MCF 10A (cell line): ENCODE data around the gene TMOD1. TPM values are rescaled to one million over a fixed set of nuclear protein-coding genes. Genes with fewer than 3 reads are reported as not detected.

ENCODE experiments used
- BruUV-seq: library from RNA; stranded (reverse); fragments of 400-500 nt; replicated peaks from 2 replicates; lab custom pipeline; 2021; lab: Mats Ljungman, UMichigan
- CTCF ChIA-PET: fragments of 300-600 bp; sonication (Branson Sonifier 250); formaldehyde crosslinking; extraction: SDS; loops from one replicate; lab custom pipeline; 2021; ENCODE audit warnings: antibody characterized with exemption, inconsistent platforms; lab: Yijun Ruan, JAX
- POLR2A ChIA-PET: fragments of 300-600, 350-650 bp; sonication (Branson Sonifier 250); formaldehyde crosslinking; extraction: SDS; loops from one replicate; lab custom pipeline; 2020; ENCODE audit warnings: antibody characterized with exemption, inconsistent platforms; lab: Yijun Ruan, JAX
- DNase-seq: peaks from one replicate; pipeline ENCODE4 v3.0.0-alpha.2; 2018; ENCODE audit not compliant: unreplicated experiment
- H3K27ac Mint-ChIP-seq: one replicate; pipeline ENCODE4 v1.8.0; 2022; ENCODE audit warnings: mild to moderate bottlenecking, low read depth, mixed read lengths; ENCODE audit not compliant: unreplicated experiment
- H3K27me3 Mint-ChIP-seq: one replicate; pipeline ENCODE4 v1.8.0; 2022; ENCODE audit warnings: mixed read lengths; ENCODE audit not compliant: insufficient read depth, unreplicated experiment
- H3K36me3 Mint-ChIP-seq: one replicate; pipeline ENCODE4 v1.8.0; 2022; ENCODE audit warnings: mild to moderate bottlenecking, moderate library complexity, mixed read lengths; ENCODE audit not compliant: insufficient read depth, unreplicated experiment
- H3K4me1 Mint-ChIP-seq: one replicate; pipeline ENCODE4 v1.8.0; 2022; ENCODE audit warnings: mixed read lengths; ENCODE audit not compliant: insufficient read depth, unreplicated experiment
- H3K4me3 Mint-ChIP-seq: one replicate; pipeline ENCODE4 v1.8.0; 2022; ENCODE audit warnings: mild to moderate bottlenecking, moderate library complexity, mixed read lengths; ENCODE audit not compliant: unreplicated experiment
- H3K9me3 Mint-ChIP-seq: one replicate; pipeline ENCODE4 v1.8.0; 2022; ENCODE audit warnings: mixed read lengths; ENCODE audit not compliant: unreplicated experiment
- CTCF ChIP-seq: fragments of 200-600 bp; IDR thresholded peaks from one replicate; pipeline ENCODE4 v1.8.0; 2022; ENCODE audit warnings: antibody characterized with exemption, mild to moderate bottlenecking; ENCODE audit not compliant: unreplicated experiment
- intact Hi-C: fragments of 100-400 bp; cut with micrococcal nuclease; formaldehyde crosslinking; loops from 2 replicates; pipeline ENCODE4 v1.14.1; 2022
- total RNA-seq: library from RNA; stranded (reverse); gene quantifications from 2 replicates; pipeline ENCODE4 v1.2.3, GENCODE V29; 2022

TMOD1 gene
- total RNA-seq, 1 experiment from 2014 or later: 0.26 TPM

GRCh38 chr9:97629156-97629555 is 127.7 kb downstream of the TMOD1 start:
- Mint-ChIP-seq H3K4me3 (no peak overlapping the region), H3K36me3 (peaks cover 5% of the 10 kb centered on the region), H3K27me3 (no peaks in the 10 kb centered on the region), H3K4me1 (peaks cover 15% of the 10 kb centered on the region), H3K27ac (no peak overlapping the region), H3K9me3 (no peaks in the 10 kb centered on the region)
- TF ChIP-seq CTCF: no peak
- no peak for DNase-seq
- CTCF ChIA-PET: interaction anchor here (0.6 to 1.4 kb wide), 3 partner anchors 13 to 175 kb away, joined by 3 to 5 read pairs (median 3); no protein-coding TSS in a partner anchor
- POLR2A ChIA-PET: interaction anchor here (0.6 to 0.9 kb wide), 3 partner anchors 11 to 628 kb away, joined by 3 to 4 read pairs (median 4); no protein-coding TSS in a partner anchor
- BruUV-seq: no TSS peak
- intact Hi-C loops: no loop called here

GRCh38 chr9:97630591-97630990 is 129.1 kb downstream of the TMOD1 start:
- BruUV-seq: no TSS peak
- intact Hi-C loops: loop anchor here (5.0 kb wide), 1 partner anchor 272 kb away; no protein-coding TSS in a partner anchor
- ChIA-PET POLR2A (interaction anchor here (0.5 to 1.1 kb wide), 3 partner anchors 9 to 1123 kb away, joined by 3 to 5 read pairs (median 3); no protein-coding TSS in a partner anchor), CTCF (interaction anchor here (0.7 to 3.4 kb wide), 3 partner anchors 15 to 163 kb away, joined by 3 to 27 read pairs (median 13); no protein-coding TSS in a partner anchor)
- TF ChIP-seq CTCF: no peak
- Mint-ChIP-seq H3K9me3 (no peaks in the 10 kb centered on the region), H3K4me3 (no peak overlapping the region), H3K27me3 (no peaks in the 10 kb centered on the region), H3K36me3 (peaks cover 5% of the 10 kb centered on the region), H3K27ac (no peak overlapping the region), H3K4me1 (peaks cover 20% of the 10 kb centered on the region)
- DNase-seq: no peak

GRCh38 chr9:97632248-97632984 is 130.9 kb downstream of the TMOD1 start:
- CTCF ChIA-PET: interaction anchor here (0.7 to 3.4 kb wide), 8 partner anchors 8 to 221 kb away, joined by 3 to 27 read pairs (median 4); no protein-coding TSS in a partner anchor
- intact Hi-C loops: loop anchor here (5.0 kb wide), 1 partner anchor 270 kb away; no protein-coding TSS in a partner anchor
- H3K27ac Mint-ChIP-seq: peak overlapping the region; percentile 99

More at GRCh38 chr9:97632248-97632984, 130.9 kb downstream of the TMOD1 start:
- POLR2A ChIA-PET: interaction anchor here (0.6 to 3.9 kb wide), 33 partner anchors 10 to 1484 kb away, joined by 3 to 47 read pairs (median 4); partner anchors contain the start of genes ANP32B, NANS, TDRD7 and TMOD1
- no peaks in the 10 kb centered on the region for H3K27me3 Mint-ChIP-seq
- H3K4me3 Mint-ChIP-seq: peak overlapping the region; percentile 83
- peaks cover 4% of the 10 kb centered on the region for H3K36me3 Mint-ChIP-seq
- no peak for DNase-seq
- no peak for TF ChIP-seq CTCF
- H3K4me1 Mint-ChIP-seq: peaks cover 29% of the 10 kb centered on the region
- TSS peak; percentile 89 for BruUV-seq
- H3K9me3 Mint-ChIP-seq: no peaks in the 10 kb centered on the region
